K562 (cell line): ENCODE results near the gene SLC35D2. TPM values are rescaled to one million over a fixed set of nuclear protein-coding genes. Genes with fewer than 3 reads are reported as not detected.

ENCODE experiments used
- CAMTA2 ChIP-seq: fragments of 250-450 bp; sonication (Bioruptor Pico); conservative IDR thresholded peaks from 2 replicates; pipeline ENCODE4 v1.5.1; 2022
- CBX2 ChIP-seq: fragments of 200-600 bp; sonication (generic); IDR thresholded peaks from one replicate; pipeline ENCODE4 v1.6.1; 2012; ENCODE audit warnings: mild to moderate bottlenecking, low read length, inconsistent platforms; ENCODE audit not compliant: insufficient read depth, poor library complexity, severe bottlenecking
- CCNT2 ChIP-seq: IDR thresholded peaks from 2 replicates; pipeline ENCODE4 v1.6.1; 2011; ENCODE audit warnings: borderline replicate concordance, low read depth, mild to moderate bottlenecking, moderate library complexity, mixed read lengths, low read length; ENCODE audit not compliant: insufficient read length; ENCODE audit errors: extremely low read depth
- CREM ChIP-seq: IDR thresholded peaks from 2 replicates; pipeline ENCODE4 v1.6.1; 2014; ENCODE audit warnings: antibody characterized with exemption, low read depth
- E2F4 ChIP-seq: sonication (generic); formaldehyde crosslinking; IDR thresholded peaks from 2 replicates; pipeline ENCODE4 v1.8.0; 2022; ENCODE audit warnings: mild to moderate bottlenecking, low read depth, missing genetic modification reagents
- ESRRB ChIP-seq: fragments of 250-450 bp; sonication (Bioruptor Pico); IDR thresholded peaks from 2 replicates; pipeline ENCODE4 v1.5.0; 2020; ENCODE audit warnings: mild to moderate bottlenecking, moderate library complexity, borderline replicate concordance
- ETS2 ChIP-seq: IDR thresholded peaks from 2 replicates; pipeline ENCODE4 v1.6.1; 2016; ENCODE audit warnings: borderline replicate concordance, missing genetic modification characterization, mild to moderate bottlenecking, moderate library complexity, missing compliant biosample characterization; ENCODE audit not compliant: poor library complexity, severe bottlenecking
- GMEB1 ChIP-seq: fragments of 250-450 bp; sonication (Bioruptor Pico); IDR thresholded peaks from 2 replicates; pipeline ENCODE4 v1.4.0; 2020; ENCODE audit warnings: mild to moderate bottlenecking
- HNRNPUL1 ChIP-seq: fragments of 200-400 bp; formaldehyde crosslinking; IDR thresholded peaks from 2 replicates; pipeline ENCODE4 v1.6.1; 2017; ENCODE audit warnings: low read length
- HSF4 ChIP-seq: fragments of 250-450 bp; sonication (Bioruptor Pico); IDR thresholded peaks from 2 replicates; pipeline ENCODE4 v2.1.2; 2022; ENCODE audit warnings: mild to moderate bottlenecking, moderate library complexity, borderline replicate concordance
- ID3 ChIP-seq, 2 experiments: fragments of 250-450 bp in 1 of 2; fragments of 450-650 bp in 1 of 2; sonication (Bioruptor Pico) in 1 of 2; IDR thresholded peaks; 2 replicates each; pipeline versions ENCODE4 v1.6.1 to v1.8.0; 2016 to 2021; ENCODE audit warnings: mild to moderate bottlenecking in 2 of 2, moderate library complexity in 2 of 2, missing compliant biosample characterization in 1 of 2, missing genetic modification characterization in 1 of 2
- KDM2B ChIP-seq: fragments of 250-450 bp; sonication (Bioruptor Pico); IDR thresholded peaks from 2 replicates; pipeline ENCODE4 v1.8.0; 2021; ENCODE audit warnings: mild to moderate bottlenecking, moderate library complexity
- MYC ChIP-seq, 2 experiments: fragments of 250-450 bp in 1 of 2; sonication (Bioruptor Pico) in 1 of 2; IDR thresholded peaks; 2 replicates each; pipeline versions ENCODE4 v1.5.1 to v1.6.1; 2012 to 2021; ENCODE audit warnings: low read depth in 2 of 2, borderline replicate concordance in 1 of 2, improper control_type of control experiment in 1 of 2, low read length in 1 of 2, mild to moderate bottlenecking in 1 of 2, moderate library complexity in 1 of 2
- PHF21A ChIP-seq: fragments of 450-650 bp; IDR thresholded peaks from 2 replicates; pipeline ENCODE4 v1.6.1; 2017; ENCODE audit warnings: low read depth, borderline replicate concordance
- PTBP1 ChIP-seq: fragments of 200-400 bp; formaldehyde crosslinking; IDR thresholded peaks from 2 replicates; pipeline ENCODE4 v1.6.1; 2017; ENCODE audit warnings: low read depth, low read length
- U2AF2 ChIP-seq: fragments of 200-400 bp; formaldehyde crosslinking; optimal IDR thresholded peaks from 2 replicates; pipeline ENCODE3; 2017; ENCODE audit warnings: low read depth, mild to moderate bottlenecking, low read length
- ZBTB33 ChIP-seq: sonication (generic); formaldehyde crosslinking; IDR thresholded peaks from 2 replicates; pipeline ENCODE4 v1.8.1; 2023; ENCODE audit warnings: mild to moderate bottlenecking, missing genetic modification reagents
- ZNF274 ChIP-seq: IDR thresholded peaks from 2 replicates; pipeline ENCODE4 v1.6.1; 2011; ENCODE audit warnings: low read depth, mild to moderate bottlenecking, low read length, moderate library complexity, borderline replicate concordance
- ZNF408 ChIP-seq: fragments of 250-450 bp; sonication (Bioruptor Pico); IDR thresholded peaks from 2 replicates; pipeline ENCODE4 v1.4.0; 2020; ENCODE audit warnings: low read depth, mild to moderate bottlenecking, moderate library complexity
- ZNF668 ChIP-seq: fragments of 250-450 bp; sonication (Bioruptor Pico); IDR thresholded peaks from 2 replicates; pipeline ENCODE4 v1.8.0; 2022; ENCODE audit warnings: mild to moderate bottlenecking, inconsistent platforms
- polyA plus RNA-seq, 8 experiments: library from polyadenylated mRNA; depleted of rRNA in 4 of 8; stranded (reverse) in 5 of 8; unstranded in 3 of 8; fragments of >200 nt; fragmentation: Nextera tagmentation in 2 of 8; fragmentation: Illumina TruSeq in 1 of 8; extraction: Ambion mirVana in 2 of 8; extraction: Trizol in 1 of 8; gene quantifications; 2 replicates each; pipeline versions ENCODE4 v1.2.1 to v1.2.3, GENCODE V29; 2011 to 2014; ENCODE audit warnings: inconsistent platforms in 1 of 8, missing spikeins in 1 of 8
- total RNA-seq, 7 experiments: library from RNA; depleted of rRNA in 6 of 7; stranded (reverse); fragments of >200 nt in 6 of 7; fragmentation: Illumina TruSeq in 2 of 7; extraction: Trizol in 2 of 7; gene quantifications; 2 replicates each; pipeline versions ENCODE4 v1.2.1 to v1.2.3, GENCODE V29; 2011 to 2021; ENCODE audit warnings: low replicate concordance in 1 of 7

Gene SLC35D2
- total and polyA plus RNA-seq, 9 of the 15 experiments (the other 6 are each of a cell fraction or from before 2014, with no cell fraction given), result 2.9 to 14.9 (median 11.7) TPM

- peak; percentile 77 for TF ChIP-seq GMEB1 (CRISPR knock-in tag)
- no peak for TF ChIP-seq HNRNPUL1
- no peak for TF ChIP-seq PTBP1
- no peak for TF ChIP-seq HSF4 (CRISPR knock-in tag)
- no peak for TF ChIP-seq CAMTA2 (CRISPR knock-in tag)
- no peak for TF ChIP-seq CBX2
- TF ChIP-seq ZNF668 (CRISPR knock-in tag), result no peak
- TF ChIP-seq CCNT2, result peak; percentile 89
- TF ChIP-seq ZBTB33, result no peak; the same call in 1 of the 2 replicates
- TF ChIP-seq ZNF408, result no peak
- peak; percentile 99 for TF ChIP-seq CREM
- TF ChIP-seq ID3 (CRISPR knock-in tag; IDR thresholded peaks at IDR 0.05), result no peak
- TF ChIP-seq ID3 (tag; IDR thresholded peaks at IDR 0.05), result no peak
- TF ChIP-seq ETS2 (tag), result no peak
- peak; percentile 76 for TF ChIP-seq MYC (IDR thresholded peaks at IDR 0.05; ENCODE audit: low read depth, low read length)
- no peak for TF ChIP-seq MYC (CRISPR knock-in tag; IDR thresholded peaks at IDR 0.05; ENCODE audit: borderline replicate concordance, low read depth)
- 0 out of 2 replicates have a peak, but pooled peaks have one; percentile 63 for TF ChIP-seq E2F4 (CRISPR knock-in tag)
- TF ChIP-seq U2AF2, result no peak
- no peak for TF ChIP-seq ZNF274
- TF ChIP-seq KDM2B, result no peak
- no peak for TF ChIP-seq PHF21A
- no peak for TF ChIP-seq ESRRB (CRISPR knock-in tag)
Observed at GRCh38 chr9:96417051-96417586, 33.6 kb upstream of the SLC35D2 start (continued).
